Parathyroid adenoma (tissue), 2 donors: ENCODE measurements around the gene STX18.

Source experiments
- H2AFZ ChIP-seq: fragments of 300-600 bp; sonication (generic); one replicate; pipeline ENCODE4 v1.7.0; 2017; ENCODE audit warnings: antibody characterized with exemption, mild to moderate bottlenecking
- H3K27ac ChIP-seq: fragments of 300-600 bp; sonication (generic); one replicate; pipeline ENCODE4 v1.7.0; 2017
- H3K27me3 ChIP-seq: fragments of 300-600 bp; sonication (generic); one replicate; pipeline ENCODE4 v1.7.0; 2017; ENCODE audit warnings: low read length; ENCODE audit not compliant: control insufficient read depth, insufficient read depth
- H3K36me3 ChIP-seq: fragments of 300-600 bp; sonication (generic); one replicate; pipeline ENCODE4 v1.7.0; 2017; ENCODE audit warnings: low read length; ENCODE audit not compliant: control insufficient read depth, insufficient read depth
- H3K4me1 ChIP-seq: fragments of 300-600 bp; sonication (generic); one replicate; pipeline ENCODE4 v1.7.0; 2017; ENCODE audit warnings: control low read depth
- H3K4me2 ChIP-seq: fragments of 300-600 bp; sonication (generic); one replicate; pipeline ENCODE4 v1.7.0; 2017; ENCODE audit warnings: low read length
- H3K4me3 ChIP-seq: fragments of 300-600 bp; sonication (generic); one replicate; pipeline ENCODE4 v1.7.0; 2017; ENCODE audit warnings: low read depth, low read length
- H3K79me2 ChIP-seq: fragments of 300-600 bp; sonication (generic); one replicate; pipeline ENCODE4 v1.7.0; 2017; ENCODE audit warnings: control low read depth
- H3K9ac ChIP-seq: fragments of 300-600 bp; sonication (generic); one replicate; pipeline ENCODE4 v1.7.0; 2017; ENCODE audit warnings: mild to moderate bottlenecking
- H3K9me3 ChIP-seq: fragments of 300-600 bp; sonication (generic); one replicate; pipeline ENCODE4 v1.7.0; 2017; ENCODE audit warnings: low read length; ENCODE audit not compliant: control insufficient read depth
- TF ChIP-seq, protein P1 (sequence below): fragments of 300-600 bp; sonication (generic); IDR thresholded peaks from one replicate; pipeline ENCODE4 v1.7.0; 2017; ENCODE audit warnings: antibody characterized with exemption, mild to moderate bottlenecking
- donor health status: primary hyperparathyroidism.

STX18 gene

DNA sequence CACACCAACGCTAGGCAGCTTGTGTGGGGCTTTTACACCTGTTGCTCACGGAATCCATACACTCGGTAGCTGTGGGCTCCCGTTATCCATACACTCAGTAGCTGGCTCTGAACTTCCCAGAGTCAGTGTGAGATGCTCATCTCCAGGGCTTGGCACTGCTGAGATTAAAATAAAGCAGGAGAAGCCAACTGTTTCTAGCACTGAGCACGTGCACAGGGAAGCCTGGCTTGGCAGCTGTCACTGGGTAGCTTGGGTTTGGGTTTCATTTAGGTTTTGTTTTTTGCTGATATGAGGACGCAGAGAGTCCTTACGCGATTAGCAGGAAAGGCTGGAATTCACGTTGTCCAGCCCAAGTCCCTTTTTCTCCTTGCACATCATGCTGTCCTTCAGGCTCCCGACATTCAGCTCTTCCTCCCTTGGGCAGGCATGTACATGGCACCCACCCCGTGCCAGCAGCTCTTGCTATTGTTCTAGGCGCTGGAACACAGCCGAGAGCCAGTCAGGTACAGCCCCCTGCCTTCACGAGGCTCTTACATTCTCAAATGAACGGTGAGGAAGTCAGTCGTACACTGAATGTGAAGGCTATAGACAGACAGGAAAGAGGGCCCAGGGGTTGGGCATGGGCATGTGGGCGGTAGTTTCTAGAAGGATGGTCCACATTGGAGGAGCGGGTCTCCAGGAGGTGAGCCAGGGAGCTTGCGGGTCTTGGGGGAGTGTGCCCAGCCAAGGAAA lies 129.0 kb downstream of the STX18 start:
- Histone ChIP-seq H3K4me2 (no peak overlapping the region), H3K4me3 (no peak overlapping the region), H3K9me3 (no peaks in the 10 kb centered on the region), H3K36me3 (no peaks in the 10 kb centered on the region), H3K27me3 (no peaks in the 10 kb centered on the region), H3K79me2 (no peaks in the 10 kb centered on the region), H3K9ac (no peak overlapping the region), H3K27ac (no peak overlapping the region), H3K4me1 (no peaks in the 10 kb centered on the region), H2AFZ (no peak overlapping the region)
- TF ChIP-seq, protein P1, sequence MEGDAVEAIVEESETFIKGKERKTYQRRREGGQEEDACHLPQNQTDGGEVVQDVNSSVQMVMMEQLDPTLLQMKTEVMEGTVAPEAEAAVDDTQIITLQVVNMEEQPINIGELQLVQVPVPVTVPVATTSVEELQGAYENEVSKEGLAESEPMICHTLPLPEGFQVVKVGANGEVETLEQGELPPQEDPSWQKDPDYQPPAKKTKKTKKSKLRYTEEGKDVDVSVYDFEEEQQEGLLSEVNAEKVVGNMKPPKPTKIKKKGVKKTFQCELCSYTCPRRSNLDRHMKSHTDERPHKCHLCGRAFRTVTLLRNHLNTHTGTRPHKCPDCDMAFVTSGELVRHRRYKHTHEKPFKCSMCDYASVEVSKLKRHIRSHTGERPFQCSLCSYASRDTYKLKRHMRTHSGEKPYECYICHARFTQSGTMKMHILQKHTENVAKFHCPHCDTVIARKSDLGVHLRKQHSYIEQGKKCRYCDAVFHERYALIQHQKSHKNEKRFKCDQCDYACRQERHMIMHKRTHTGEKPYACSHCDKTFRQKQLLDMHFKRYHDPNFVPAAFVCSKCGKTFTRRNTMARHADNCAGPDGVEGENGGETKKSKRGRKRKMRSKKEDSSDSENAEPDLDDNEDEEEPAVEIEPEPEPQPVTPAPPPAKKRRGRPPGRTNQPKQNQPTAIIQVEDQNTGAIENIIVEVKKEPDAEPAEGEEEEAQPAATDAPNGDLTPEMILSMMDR: no peak

DNA sequence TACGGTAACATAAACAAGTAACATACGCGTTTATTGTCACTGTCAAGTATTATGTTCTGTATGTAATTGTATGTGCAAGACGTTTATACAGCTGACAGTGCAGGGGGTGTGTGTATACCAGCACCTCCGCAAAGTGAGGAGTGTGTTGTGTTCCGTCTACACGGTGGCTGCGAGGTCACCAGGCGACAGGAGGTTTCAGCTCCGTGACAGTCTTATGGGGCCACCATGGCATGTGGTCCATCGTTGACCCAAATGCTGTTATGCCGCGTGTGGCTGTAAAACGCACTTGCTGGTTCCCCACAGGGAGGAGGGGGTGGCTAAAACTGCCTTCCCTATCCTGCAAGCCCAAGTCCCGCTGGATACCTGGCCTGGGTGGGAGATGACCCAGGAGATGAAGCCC lies 129.9 kb downstream of the STX18 start:
- Histone ChIP-seq H3K4me2 (no peak overlapping the region), H3K36me3 (no peaks in the 10 kb centered on the region), H2AFZ (no peak overlapping the region), H3K9me3 (no peaks in the 10 kb centered on the region), H3K79me2 (no peaks in the 10 kb centered on the region), H3K4me3 (no peak overlapping the region), H3K9ac (no peak overlapping the region), H3K27ac (no peak overlapping the region), H3K4me1 (no peaks in the 10 kb centered on the region), H3K27me3 (no peaks in the 10 kb centered on the region)
- TF ChIP-seq, protein P1: no peak

DNA sequence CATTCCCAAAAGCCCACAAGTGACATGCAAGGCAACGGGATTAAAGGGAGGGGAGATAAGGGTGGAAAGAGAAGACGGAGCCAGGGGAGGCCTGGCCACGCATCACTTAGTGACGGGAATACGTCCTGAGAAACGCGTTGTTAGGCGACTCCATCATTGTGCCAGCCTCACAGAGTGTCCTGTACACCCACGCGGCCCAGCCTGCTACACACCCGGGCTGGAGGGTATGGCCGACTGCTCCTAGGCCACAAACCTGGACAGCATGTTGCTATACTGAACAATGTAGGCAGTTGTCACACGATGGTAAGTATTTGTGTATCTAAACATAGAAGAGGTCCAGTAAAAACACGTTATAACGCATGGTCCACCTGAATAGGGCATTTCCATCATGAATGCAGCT lies 131.6 kb downstream of the STX18 start:
- H3K27me3 ChIP-seq: no peaks in the 10 kb centered on the region
- H3K27ac ChIP-seq: no peak overlapping the region
- no peaks in the 10 kb centered on the region for H3K79me2 ChIP-seq
- no peak overlapping the region for H3K4me3 ChIP-seq
- no peaks in the 10 kb centered on the region for H3K4me1 ChIP-seq
- TF ChIP-seq, protein P1: no peak
- no peaks in the 10 kb centered on the region for H3K9me3 ChIP-seq
- no peak overlapping the region for H3K4me2 ChIP-seq
- H3K36me3 ChIP-seq: no peaks in the 10 kb centered on the region
- H2AFZ ChIP-seq: no peak overlapping the region
- no peak overlapping the region for H3K9ac ChIP-seq

DNA sequence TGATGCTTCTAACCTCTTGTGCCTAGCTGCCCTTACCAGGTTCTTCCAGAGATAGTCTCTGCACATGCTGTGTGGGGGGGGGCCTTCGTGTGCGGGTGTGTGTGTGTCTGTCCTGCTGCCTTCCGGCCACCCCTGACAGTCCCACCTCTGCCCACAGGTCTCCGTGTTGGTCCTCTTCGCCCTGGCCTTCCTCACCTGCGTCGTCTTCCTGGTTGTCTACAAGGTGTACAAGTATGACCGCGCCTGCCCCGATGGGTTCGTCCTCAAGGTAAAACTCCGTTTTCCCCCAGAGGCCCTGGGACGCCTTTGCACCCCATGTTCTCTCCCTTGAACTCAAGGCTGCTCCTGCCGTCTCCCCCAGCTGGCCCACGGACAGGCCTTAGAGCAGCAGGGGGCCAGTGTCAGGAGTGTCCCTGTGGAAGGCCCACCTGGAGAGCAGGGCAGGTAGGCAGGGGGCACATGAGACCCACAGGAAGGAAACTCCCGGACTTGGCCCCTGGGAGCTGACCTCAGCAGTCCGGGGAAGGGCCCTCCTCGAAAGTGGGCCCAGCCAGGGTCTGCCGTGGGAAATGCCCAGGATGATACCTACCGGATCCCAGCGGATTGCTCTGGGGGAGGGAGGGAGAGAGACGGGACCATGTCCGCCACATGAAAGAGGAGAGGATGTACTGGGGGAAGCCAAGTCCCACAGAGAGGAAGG lies 132.3 kb downstream of the STX18 start:
- no peaks in the 10 kb centered on the region for H3K27me3 ChIP-seq
- no peaks in the 10 kb centered on the region for H3K36me3 ChIP-seq
- TF ChIP-seq, protein P1: no peak
- H3K9me3 ChIP-seq: no peaks in the 10 kb centered on the region
- no peaks in the 10 kb centered on the region for H3K79me2 ChIP-seq
- H2AFZ ChIP-seq: no peak overlapping the region
- no peak overlapping the region for H3K4me2 ChIP-seq
- H3K27ac ChIP-seq: no peak overlapping the region
- no peak overlapping the region for H3K9ac ChIP-seq
- no peak overlapping the region for H3K4me3 ChIP-seq
- H3K4me1 ChIP-seq: no peaks in the 10 kb centered on the region
